Osteocyte (in vitro differentiated cells): ENCODE data around the gene GPR132. TPM values are rescaled to one million over a fixed set of nuclear protein-coding genes. Genes with fewer than 3 reads are reported as not detected.
"Not testable (repeated sequence)": the region's sequence is repeated elsewhere in the genome, so short reads cannot be mapped to it uniquely, and the experiment has no call there.

ENCODE experiments used
- DNase-seq: peaks from one replicate; pipeline ENCODE4 v3.0.0; 2021; ENCODE audit warnings: mixed read lengths; ENCODE audit not compliant: unreplicated experiment; ENCODE audit errors: extremely low spot score
- H3K27ac Mint-ChIP-seq: one replicate; pipeline ENCODE4 v1.8.0; 2021; ENCODE audit warnings: mild to moderate bottlenecking, mixed read lengths; ENCODE audit not compliant: unreplicated experiment
- H3K27me3 Mint-ChIP-seq: one replicate; pipeline ENCODE4 v1.8.0; 2021; ENCODE audit warnings: mixed read lengths; ENCODE audit not compliant: unreplicated experiment
- H3K36me3 Mint-ChIP-seq: one replicate; pipeline ENCODE4 v1.8.0; 2021; ENCODE audit warnings: mixed read lengths; ENCODE audit not compliant: unreplicated experiment
- H3K4me1 Mint-ChIP-seq: one replicate; pipeline ENCODE4 v1.8.0; 2021; ENCODE audit warnings: mixed read lengths; ENCODE audit not compliant: unreplicated experiment
- H3K4me3 Mint-ChIP-seq: one replicate; pipeline ENCODE4 v1.8.0; 2021; ENCODE audit warnings: mild to moderate bottlenecking, moderate library complexity, mixed read lengths; ENCODE audit not compliant: unreplicated experiment
- H3K9me3 Mint-ChIP-seq: one replicate; pipeline ENCODE4 v1.8.0; 2021; ENCODE audit warnings: mixed read lengths; ENCODE audit not compliant: unreplicated experiment
- CTCF ChIP-seq: fragments of 200-600 bp; sonication (generic); IDR thresholded peaks from 2 replicates; pipeline ENCODE4 v1.5.0; 2021; ENCODE audit warnings: antibody characterized with exemption, mild to moderate bottlenecking, moderate library complexity
- total RNA-seq: library from RNA; stranded (reverse); gene quantifications from 2 replicates; pipeline ENCODE4 v1.2.1, GENCODE V29; 2021

The GPR132 gene
- total RNA-seq, 1 donor from 2014 or later, result 0.24 TPM

DNA sequence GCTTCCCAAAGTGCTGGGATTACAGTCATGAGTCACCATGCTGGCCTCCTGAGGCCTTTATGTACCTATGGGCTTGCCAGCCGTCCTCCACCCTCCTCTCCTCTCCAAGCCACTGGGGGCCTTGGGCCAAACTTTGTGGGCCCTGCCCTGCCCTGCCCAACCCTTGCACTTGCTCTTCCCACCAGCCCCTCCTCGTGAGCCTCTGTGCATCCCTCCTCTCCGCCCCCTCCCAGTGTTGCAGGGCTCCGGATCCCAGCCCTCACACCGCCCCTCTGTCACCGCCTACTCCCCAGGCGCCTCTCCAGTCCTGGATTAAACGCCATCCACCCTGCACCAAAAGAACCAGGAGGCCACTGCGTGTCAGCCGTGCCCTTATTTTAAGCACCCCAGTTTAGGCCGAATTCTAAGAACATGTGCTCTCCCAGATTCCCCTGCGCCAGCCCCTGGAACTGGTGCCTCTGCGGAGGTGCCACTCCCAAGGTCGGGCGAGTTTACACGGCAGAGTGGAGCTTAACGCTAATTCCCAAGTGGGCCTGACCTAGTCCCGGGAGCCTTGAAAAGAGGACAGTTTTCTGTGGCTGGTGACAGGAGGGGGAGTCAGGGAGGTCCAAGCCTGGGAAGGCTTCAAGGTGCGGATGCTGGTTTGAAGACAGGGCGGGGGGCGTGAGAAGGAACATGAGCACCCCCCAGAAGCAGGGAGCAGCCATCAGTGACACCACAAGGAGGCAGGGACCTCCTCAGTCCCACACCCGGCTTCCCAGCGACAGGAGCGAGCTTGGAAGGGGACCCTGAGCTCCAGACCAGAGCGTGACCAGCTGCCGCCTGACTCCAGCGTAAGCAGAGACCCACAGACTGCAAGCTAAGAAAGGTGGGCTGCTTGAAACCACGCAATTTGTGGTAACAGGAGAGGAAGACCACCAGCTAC, 23.1 kb downstream of the GPR132 start:
- H3K36me3 Mint-ChIP-seq, result no peaks in the 10 kb centered on the region
- no peak for TF ChIP-seq CTCF
- no peaks in the 10 kb centered on the region for H3K9me3 Mint-ChIP-seq
- H3K4me1 Mint-ChIP-seq, result peaks cover 8% of the 10 kb centered on the region
- no peak overlapping the region for H3K27ac Mint-ChIP-seq
- peaks cover 9% of the 10 kb centered on the region for H3K27me3 Mint-ChIP-seq
- H3K4me3 Mint-ChIP-seq, result no peak overlapping the region
- DNase-seq, result no peak

DNA sequence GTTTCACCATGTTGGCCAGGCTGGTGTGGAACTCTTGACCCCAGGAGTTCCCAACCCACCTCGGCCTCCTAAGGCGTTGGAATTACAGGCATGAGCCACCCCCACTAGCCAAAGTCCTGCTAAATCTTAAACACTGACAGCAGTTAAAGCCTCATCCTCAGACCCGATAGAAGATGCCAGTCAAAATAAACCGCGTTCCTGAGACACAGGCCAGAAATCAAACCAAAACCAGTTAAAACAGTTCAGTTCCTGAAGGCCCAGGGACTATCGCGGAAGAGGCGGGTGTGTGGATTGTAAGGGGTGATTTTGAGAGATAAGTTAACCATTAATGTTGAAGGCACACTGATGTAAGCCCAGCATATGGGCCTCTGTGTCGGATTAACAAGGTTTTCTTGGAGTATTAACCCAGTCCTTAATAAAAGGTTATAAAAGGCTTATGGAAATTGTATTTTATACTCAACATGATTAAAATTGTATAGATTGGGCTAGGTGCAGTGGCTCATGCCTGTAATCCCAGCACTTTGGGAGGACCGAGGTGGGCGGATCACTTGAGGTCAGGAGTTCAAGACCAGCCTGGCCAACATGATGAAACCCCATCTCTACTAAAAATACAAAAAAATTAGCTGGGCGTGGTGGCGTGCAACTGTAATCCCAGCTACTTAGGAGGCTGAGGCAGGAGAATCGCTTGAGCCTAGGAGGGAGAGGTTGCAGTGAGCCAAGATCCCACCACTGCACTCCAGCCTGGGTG, 25.6 kb downstream of the GPR132 start:
- Mint-ChIP-seq H3K9me3 (no peaks in the 10 kb centered on the region), H3K27ac (no peak overlapping the region), H3K36me3 (no peaks in the 10 kb centered on the region), H3K4me1 (peaks cover 6% of the 10 kb centered on the region), H3K27me3 (peaks cover 9% of the 10 kb centered on the region), H3K4me3 (no peak overlapping the region)
- no peak for DNase-seq
- no peak for TF ChIP-seq CTCF

GRCh38 chr14:105035616-105036015, 29.6 kb downstream of the GPR132 start:
- not testable (repeated sequence) for H3K36me3 Mint-ChIP-seq, H3K9me3 Mint-ChIP-seq, DNase-seq, H3K4me3 Mint-ChIP-seq, H3K27ac Mint-ChIP-seq
- Mint-ChIP-seq H3K27me3 (peaks cover 12% of the 10 kb centered on the region), H3K4me1 (peaks cover 10% of the 10 kb centered on the region)

- Mint-ChIP-seq H3K27me3 (peaks cover 9% of the 10 kb centered on the region), H3K4me1 (peaks cover 10% of the 10 kb centered on the region), H3K4me3 (no peak overlapping the region), H3K27ac (no peak overlapping the region), H3K9me3 (no peaks in the 10 kb centered on the region), H3K36me3 (no peaks in the 10 kb centered on the region)
- DNase-seq, result no peak
- TF ChIP-seq CTCF, result no peak
These were observed 30.8 kb downstream of the GPR132 start for GRCh38 chr14:105034315-105035039.

DNA sequence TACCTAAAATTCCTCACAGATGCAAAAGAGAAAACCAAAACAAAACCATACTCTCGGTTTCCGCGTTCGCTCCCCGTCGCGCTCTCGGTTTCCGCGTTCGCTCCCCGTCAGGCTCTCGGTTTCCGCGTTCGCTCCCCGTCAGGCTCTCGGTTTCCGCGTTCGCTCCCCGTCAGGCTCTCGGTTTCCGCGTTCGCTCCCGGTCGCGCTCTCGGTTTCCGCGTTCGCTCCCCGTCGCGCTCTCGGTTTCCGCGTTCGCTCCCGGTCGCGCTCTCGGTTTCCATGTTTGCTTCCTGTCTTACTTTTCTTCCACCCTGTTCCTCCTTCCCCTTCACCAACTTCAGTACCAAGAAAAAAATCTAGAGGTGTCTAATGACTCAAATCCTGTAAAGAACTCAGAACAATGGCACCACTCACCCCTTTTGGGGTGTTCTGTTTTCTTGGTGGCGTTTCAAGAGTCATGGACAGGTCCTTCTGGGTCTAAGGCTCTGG, 31.8 kb downstream of the GPR132 start:
- not testable (repeated sequence) for H3K27me3 Mint-ChIP-seq, H3K9me3 Mint-ChIP-seq, DNase-seq, H3K4me1 Mint-ChIP-seq, H3K36me3 Mint-ChIP-seq
- H3K4me3 Mint-ChIP-seq, result peak overlapping the region; percentile 70
- peak overlapping the region; percentile 63 for H3K27ac Mint-ChIP-seq

DNA sequence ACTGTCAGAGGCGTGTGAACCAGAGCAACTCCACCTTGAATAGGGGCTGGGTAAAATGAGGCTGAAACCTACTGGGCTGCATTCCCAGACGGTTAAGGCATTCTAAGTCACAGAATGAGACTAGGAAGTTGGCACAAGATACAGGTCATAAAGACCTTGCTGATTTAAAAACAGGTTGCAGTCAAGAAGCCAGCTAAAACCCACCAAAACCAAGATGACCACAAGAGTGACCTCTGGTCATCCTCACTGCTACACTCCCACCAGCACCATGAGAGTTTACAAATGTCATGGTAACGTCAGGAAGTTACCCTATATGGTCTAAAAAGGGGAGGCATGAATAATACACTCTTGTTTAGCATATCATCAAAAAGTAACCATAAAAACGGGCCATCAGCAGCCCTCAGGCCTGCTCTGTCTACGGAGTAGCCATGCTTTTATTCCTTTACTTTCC, 32.8 kb downstream of the GPR132 start:
- H3K4me3 Mint-ChIP-seq, H3K27me3 Mint-ChIP-seq, H3K27ac Mint-ChIP-seq, DNase-seq, H3K36me3 Mint-ChIP-seq, H3K4me1 Mint-ChIP-seq, H3K9me3 Mint-ChIP-seq: not testable (repeated sequence)
